ENCODE data around the gene NUP50.

The NUP50 gene

GRCh38 chr22:45166932-45167331 lies 3.2 kb downstream of the NUP50 start:
- TF ChIP-seq CTCF (IDR thresholded peaks at IDR 0.05; ENCODE audit: low read depth, low read length, missing control alignments): no peak
- in situ Hi-C loops (cut with HindIII; ENCODE audit: low sequenced_read_pairs): no loop called here
- H3K4me3 ChIP-seq (ENCODE audit: low read depth, low read length): no peak overlapping the region
- no peak for DNase-seq (ENCODE audit: low read depth)

- no peak for DNase-seq (ENCODE audit: low read depth)
- no peak for TF ChIP-seq CTCF (IDR thresholded peaks at IDR 0.05; ENCODE audit: low read depth, low read length, missing control alignments)
- in situ Hi-C loops (cut with HindIII; ENCODE audit: low sequenced_read_pairs): no loop called here
- H3K4me3 ChIP-seq (ENCODE audit: low read depth, low read length): no peak overlapping the region
Measured at GRCh38 chr22:45169591-45170466, 6.1 kb downstream of the NUP50 start.

- no peak overlapping the region for H3K4me3 ChIP-seq (ENCODE audit: low read depth, low read length)
- in situ Hi-C loops (cut with HindIII; ENCODE audit: low sequenced_read_pairs): no loop called here
- DNase-seq (ENCODE audit: low read depth): no peak
- no peak for TF ChIP-seq CTCF (IDR thresholded peaks at IDR 0.05; ENCODE audit: low read depth, low read length, missing control alignments)
Measured at GRCh38 chr22:45171830-45172229, 8.1 kb downstream of the NUP50 start.

GRCh38 chr22:45172881-45173585 lies 9.3 kb downstream of the NUP50 start:
- in situ Hi-C loops (cut with HindIII; ENCODE audit: low sequenced_read_pairs): no loop called here
- no peak for DNase-seq (ENCODE audit: low read depth)
- no peak overlapping the region for H3K4me3 ChIP-seq (ENCODE audit: low read depth, low read length)
- no peak for TF ChIP-seq CTCF (IDR thresholded peaks at IDR 0.05; ENCODE audit: low read depth, low read length, missing control alignments)

GRCh38 chr22:45179276-45180049 lies 15.7 kb downstream of the NUP50 start:
- H3K4me3 ChIP-seq (ENCODE audit: low read depth, low read length): no peak overlapping the region
- DNase-seq (ENCODE audit: low read depth): no peak
- TF ChIP-seq CTCF (IDR thresholded peaks at IDR 0.05; ENCODE audit: low read depth, low read length, missing control alignments): no peak
- in situ Hi-C loops (cut with HindIII; ENCODE audit: low sequenced_read_pairs): no loop called here

GRCh38 chr22:45180146-45180679 lies 16.5 kb downstream of the NUP50 start:
- in situ Hi-C loops (cut with HindIII; ENCODE audit: low sequenced_read_pairs): no loop called here
- no peak for DNase-seq (ENCODE audit: low read depth)
- TF ChIP-seq CTCF (IDR thresholded peaks at IDR 0.05; ENCODE audit: low read depth, low read length, missing control alignments): no peak
- no peak overlapping the region for H3K4me3 ChIP-seq (ENCODE audit: low read depth, low read length)
